GM12891 (cell line): ENCODE measurements around the gene NKD1.

ENCODE experiments used
- DNase-seq: peaks from one replicate; pipeline ENCODE4 v3.0.0; 2011; ENCODE audit warnings: low spot score; ENCODE audit not compliant: insufficient read length
- FAIRE-seq: peaks from 2 replicates; lab custom pipeline; 2011; peaks lifted over from hg19 to GRCh38; lab: Jason Lieb, UNC
- PAX5 ChIP-seq: IDR thresholded peaks from 2 replicates; pipeline ENCODE4 v1.6.1; 2011; ENCODE audit warnings: low read length, moderate library complexity, mild to moderate bottlenecking; ENCODE audit not compliant: insufficient read depth, severe bottlenecking
- POLR2A ChIP-seq: IDR thresholded peaks from 2 replicates; pipeline ENCODE4 v1.6.1; 2011; ENCODE audit warnings: low read depth, low read length, control low read depth
- POLR2AphosphoS5 ChIP-seq: IDR thresholded peaks from 2 replicates; pipeline ENCODE4 v1.6.1; 2011; ENCODE audit warnings: low read depth, low read length, control low read depth
- POU2F2 ChIP-seq: IDR thresholded peaks from 2 replicates; pipeline ENCODE4 v1.6.1; 2011; ENCODE audit warnings: low read depth, mild to moderate bottlenecking, control low read depth, low read length, moderate library complexity
- SPI1 ChIP-seq: IDR thresholded peaks from 2 replicates; pipeline ENCODE4 v1.6.1; 2011; ENCODE audit warnings: low read depth, low read length, control low read depth
- TAF1 ChIP-seq: IDR thresholded peaks from 2 replicates; pipeline ENCODE4 v1.6.1; 2011; ENCODE audit warnings: low read depth, low read length, control low read depth

Gene NKD1

GRCh38 chr16:50679676-50680555, 131.7 kb downstream of the NKD1 start:
- TF ChIP-seq POLR2A: no peak
- no peak for TF ChIP-seq TAF1
- TF ChIP-seq PAX5: no peak
- no peak for TF ChIP-seq SPI1
- no peak for TF ChIP-seq POU2F2
- TF ChIP-seq POLR2AphosphoS5: no peak
- no peak for DNase-seq
- peak; percentile 47 for FAIRE-seq

- FAIRE-seq (no peak), DNase-seq (no peak)
- TF ChIP-seq TAF1: no peak
- TF ChIP-seq POLR2A: no peak
- no peak for TF ChIP-seq POLR2AphosphoS5
- TF ChIP-seq PAX5: no peak
- TF ChIP-seq SPI1: no peak
- TF ChIP-seq POU2F2: no peak
Observed at GRCh38 chr16:50680556-50680893, 132.3 kb downstream of the NKD1 start.

GRCh38 chr16:50681021-50681885, 133.1 kb downstream of the NKD1 start, which contains the start of gene SNX20:
SNX20 (minus strand) TSS chr16:50681312; CDS start chr16:50677526, 3,786 bp downstream.
- peak; percentile 98 for FAIRE-seq
- TF ChIP-seq POLR2A (peak; percentile 61; the same call in 1 of the 2 replicates), PAX5 (no peak), SPI1 (peak; percentile 60), POU2F2 (no peak; the same call in 1 of the 2 replicates), POLR2AphosphoS5 (peak; percentile 65), TAF1 (no peak; the same call in 1 of the 2 replicates)
- DNase-seq: no peak

- FAIRE-seq (peak; percentile 96), DNase-seq (no peak)
- TF ChIP-seq PAX5: peak; percentile 66
- peak; percentile 58 for TF ChIP-seq POLR2AphosphoS5
- peak; percentile 64 for TF ChIP-seq POLR2A
- peak; percentile 24; the same call in 1 of the 2 replicates for TF ChIP-seq TAF1
- TF ChIP-seq SPI1: peak; percentile 99
- no peak for TF ChIP-seq POU2F2
Observed at GRCh38 chr16:50683689-50684374, 135.6 kb downstream of the NKD1 start.

- no peak for DNase-seq
- no peak for FAIRE-seq
- TF ChIP-seq POU2F2 (no peak), SPI1 (peak; percentile 23; the same call in 1 of the 2 replicates), POLR2AphosphoS5 (peak; percentile 22; the same call in 1 of the 2 replicates)
Observed at GRCh38 chr16:50684823-50685461, 136.7 kb downstream of the NKD1 start.

- TF ChIP-seq POU2F2: no peak
- no peak for TF ChIP-seq TAF1
- no peak for TF ChIP-seq POLR2AphosphoS5
- no peak for TF ChIP-seq PAX5
- TF ChIP-seq SPI1: no peak
- TF ChIP-seq POLR2A: no peak
- peak; percentile 20 for FAIRE-seq
- DNase-seq: no peak
Observed at GRCh38 chr16:50685462-50686063, 137.4 kb downstream of the NKD1 start.

- DNase-seq: no peak
- no peak for FAIRE-seq
- TF ChIP-seq POU2F2: no peak
Observed at GRCh38 chr16:50688083-50688482, 139.9 kb downstream of the NKD1 start.

GRCh38 chr16:50688867-50689266, 140.7 kb downstream of the NKD1 start:
- FAIRE-seq (peak; percentile 75), DNase-seq (no peak)
- no peak for TF ChIP-seq POU2F2
- no peak for TF ChIP-seq SPI1
- no peak for TF ChIP-seq POLR2A
- TF ChIP-seq POLR2AphosphoS5: no peak
- no peak for TF ChIP-seq TAF1
- no peak for TF ChIP-seq PAX5
